ENCODE measurements around the gene ALX4. TPM values are rescaled to one million over a fixed set of nuclear protein-coding genes. Genes with fewer than 3 reads are reported as not detected.

The ALX4 gene
- polyA plus RNA-seq, 2 of the 4 experiments (the other 2 are of a cell fraction), result 1.00 to 5.6 TPM

- CTCF ChIA-PET, result interaction anchor here (0.6 to 2.1 kb wide), 8 partner anchors 10 to 281 kb away, joined by 3 to 14 read pairs (median 4); no protein-coding TSS in a partner anchor
- no peak for DNase-seq (ENCODE audit: low read depth in 1 of 2, low spot score in 1 of 2)
Measured at GRCh38 chr11:44257338-44258189, 52.4 kb downstream of the ALX4 start.

More at GRCh38 chr11:44257338-44258189, 52.4 kb downstream of the ALX4 start:
- TF ChIP-seq CHD2 (IDR thresholded peaks at IDR 0.05; ENCODE audit: low read length, partially characterized antibody) (no peak), HMGXB4 (CRISPR knock-in tag; IDR thresholded peaks at IDR 0.05; ENCODE audit: borderline replicate concordance) (no peak), HOXA7 (CRISPR knock-in tag; IDR thresholded peaks at IDR 0.05) (no peak), CTCF (IDR thresholded peaks at IDR 0.05) (no peak), HDAC2 (IDR thresholded peaks at IDR 0.05) (no peak), TP53 (CRISPR knock-in tag; IDR thresholded peaks at IDR 0.05) (no peak), E2F6 (IDR thresholded peaks at IDR 0.05; ENCODE audit: borderline replicate concordance, low read depth) (no peak), NPAS2 (CRISPR knock-in tag; IDR thresholded peaks at IDR 0.05; ENCODE audit: borderline replicate concordance) (no peak), SMC3 (IDR thresholded peaks at IDR 0.05) (no peak), CBX8 (IDR thresholded peaks at IDR 0.05) (no peak), ZFP36 (IDR thresholded peaks at IDR 0.05; ENCODE audit: borderline replicate concordance, partially characterized antibody) (no peak), CBX2 (IDR thresholded peaks at IDR 0.05; ENCODE audit: borderline replicate concordance, low read depth) (no peak), PHF8 (IDR thresholded peaks at IDR 0.05; ENCODE audit: borderline replicate concordance, low read depth) (no peak), MAFK (IDR thresholded peaks at IDR 0.05; ENCODE audit: partially characterized antibody) (no peak), RARB (CRISPR knock-in tag; IDR thresholded peaks at IDR 0.05) (no peak), KDM1A (IDR thresholded peaks at IDR 0.05; ENCODE audit: low read depth) (no peak), POLR2A (IDR thresholded peaks at IDR 0.05; ENCODE audit: low read length) (no peak), JUNB (IDR thresholded peaks at IDR 0.05) (no peak), ELK1 (IDR thresholded peaks at IDR 0.05; ENCODE audit: low read depth, low read length) (no peak)
- POLR2A ChIA-PET, result interaction anchor here (0.9 kb wide), 1 partner anchor 14 kb away, joined by 4 read pairs; no protein-coding TSS in a partner anchor
- ATAC-seq (no peak), FAIRE-seq (no peak)
- Histone ChIP-seq H3K4me3 (no peak overlapping the region), H3K9me3 (peaks cover 12% of the 10 kb centered on the region; the same call in 2 of the 3 replicates), H3K4me2 (no peak overlapping the region), H3K27ac (no peak overlapping the region), H3K4me1 (no peaks in the 10 kb centered on the region)
- 95% methylated on average over 7 of the region's 8 CpGs for WGBS (ENCODE audit: missing lambda C conversion rate)

All from A549 (cell line).